Femur (tissue), 1 donor: ENCODE data around the gene STAG1.
"Not testable (repeated sequence)": the region's sequence is repeated elsewhere in the genome, so short reads cannot be mapped to it uniquely, and the experiment has no call there.

Source experiments
- DNase-seq: peaks from one replicate; pipeline ENCODE4 v3.0.0-alpha.2; 2017

STAG1 gene

DNA sequence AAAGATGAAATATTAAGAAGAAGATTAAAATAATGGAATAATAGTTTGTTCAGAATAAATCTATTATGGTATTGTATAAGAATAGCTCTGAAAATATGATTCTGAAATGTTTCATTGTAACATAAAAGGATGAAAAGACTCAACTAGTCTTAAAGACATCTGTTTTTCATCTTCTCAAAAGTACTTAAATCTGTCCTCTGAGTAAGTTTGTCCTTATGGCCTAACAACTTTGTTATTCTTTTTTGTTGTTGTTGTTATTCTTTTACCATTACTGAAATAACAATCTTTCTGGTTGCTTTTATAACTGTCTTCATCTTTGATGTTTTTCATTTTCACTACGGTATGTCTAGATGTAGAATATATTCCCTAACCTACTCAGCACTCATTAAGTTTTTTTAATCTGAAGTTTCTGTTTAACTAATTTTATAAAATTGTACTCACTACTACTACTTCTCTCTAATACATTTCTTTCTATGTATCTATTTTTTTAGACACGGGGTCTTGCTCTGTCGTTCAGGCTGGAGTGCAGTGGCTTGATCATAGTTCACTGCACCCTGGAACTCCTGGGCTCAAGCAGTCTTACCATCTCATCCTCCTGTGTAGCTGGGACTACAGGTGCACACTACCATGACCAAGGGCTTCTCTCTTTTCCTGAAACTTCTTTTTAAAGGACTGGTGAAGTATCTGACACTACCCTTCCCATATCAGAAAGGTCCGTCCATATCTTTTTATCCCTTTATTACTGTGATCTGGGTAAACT lies 261.4 kb downstream of the STAG1 start:
- no peak for DNase-seq

DNA sequence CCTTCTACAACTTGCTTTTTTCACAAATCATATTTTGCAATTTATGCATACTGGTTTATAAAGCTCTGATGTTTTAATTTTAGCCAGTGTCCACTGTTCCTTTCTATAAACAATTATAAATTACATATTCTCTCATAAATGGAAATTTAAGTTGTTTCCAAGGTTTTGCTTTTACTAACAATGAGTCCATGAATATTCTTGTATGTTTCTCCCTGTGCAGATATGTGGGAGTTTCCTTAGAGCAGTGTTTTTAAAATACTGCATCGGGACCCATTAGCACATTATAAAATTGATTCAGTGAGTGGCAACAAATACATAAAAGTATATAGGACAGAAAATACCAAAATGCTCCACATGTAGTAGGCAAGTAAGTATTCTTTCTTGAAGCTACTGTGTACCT lies 266.4 kb downstream of the STAG1 start:
- no peak for DNase-seq

DNA sequence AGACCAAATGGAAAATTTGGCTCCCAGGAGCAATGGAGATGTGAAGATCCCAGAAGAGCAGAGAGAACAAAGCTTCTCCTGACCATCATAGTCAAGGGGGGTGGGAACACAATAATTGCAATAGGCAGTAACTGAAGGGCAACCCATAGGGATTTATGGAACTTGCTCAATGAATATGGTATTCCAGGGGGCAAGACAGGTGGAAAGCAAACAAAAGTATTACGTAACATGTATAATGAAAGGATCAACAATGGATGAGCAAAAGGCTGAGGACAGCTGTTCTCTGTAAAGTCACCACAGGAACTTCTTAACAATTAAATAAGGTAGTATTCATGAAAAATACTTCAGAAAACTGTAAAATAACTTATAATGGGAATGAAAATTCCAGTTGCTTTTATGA lies 275.9 kb downstream of the STAG1 start:
- no peak for DNase-seq

DNA sequence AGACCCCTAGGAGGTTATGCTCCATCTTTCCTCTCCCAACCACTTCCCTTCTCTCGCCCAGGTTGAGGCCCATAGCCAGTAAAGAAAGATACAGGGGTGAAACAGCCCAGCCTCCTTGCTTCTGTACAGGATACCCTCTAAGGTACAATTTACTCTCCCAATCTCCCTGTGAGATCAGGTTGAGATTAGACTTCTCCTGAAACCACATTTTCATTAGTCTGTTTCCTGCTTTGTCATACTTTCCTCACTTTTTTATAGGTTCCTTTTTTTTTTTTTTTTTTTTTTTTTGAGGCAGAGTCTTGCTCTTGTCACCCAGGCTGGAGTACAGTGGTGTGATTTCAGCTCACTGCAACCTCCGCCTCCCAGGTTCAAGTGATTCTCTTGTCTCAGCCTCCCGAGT lies 277.3 kb downstream of the STAG1 start:
- DNase-seq = not testable (repeated sequence)

DNA sequence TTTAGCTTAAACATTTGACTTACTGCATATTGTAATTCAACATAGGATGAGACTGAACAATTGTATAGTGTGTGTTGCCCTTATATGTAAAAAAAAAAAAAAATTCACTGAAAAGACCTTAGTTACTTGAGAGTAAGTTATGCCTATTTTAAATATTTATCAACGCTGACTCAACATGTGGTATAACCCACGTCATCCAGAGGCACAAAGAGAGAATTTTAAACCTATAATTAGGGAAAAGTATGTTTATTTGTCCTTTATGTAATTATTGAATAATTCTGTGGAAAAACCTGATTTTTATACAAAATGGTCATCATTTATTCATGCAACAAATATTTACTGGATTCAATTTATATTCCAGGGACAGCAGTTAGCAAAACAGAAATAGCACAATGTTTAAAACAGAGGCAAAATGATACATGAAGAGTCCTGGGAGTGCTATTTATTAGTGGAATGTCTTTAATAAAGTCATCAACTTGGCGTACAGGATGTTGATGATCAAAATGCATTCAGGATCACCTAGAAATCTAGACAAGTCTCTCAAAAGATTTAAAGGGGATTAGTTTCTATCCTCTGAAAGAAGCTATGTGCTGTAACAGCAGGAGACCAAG lies 278.4 kb downstream of the STAG1 start:
- no peak for DNase-seq

DNA sequence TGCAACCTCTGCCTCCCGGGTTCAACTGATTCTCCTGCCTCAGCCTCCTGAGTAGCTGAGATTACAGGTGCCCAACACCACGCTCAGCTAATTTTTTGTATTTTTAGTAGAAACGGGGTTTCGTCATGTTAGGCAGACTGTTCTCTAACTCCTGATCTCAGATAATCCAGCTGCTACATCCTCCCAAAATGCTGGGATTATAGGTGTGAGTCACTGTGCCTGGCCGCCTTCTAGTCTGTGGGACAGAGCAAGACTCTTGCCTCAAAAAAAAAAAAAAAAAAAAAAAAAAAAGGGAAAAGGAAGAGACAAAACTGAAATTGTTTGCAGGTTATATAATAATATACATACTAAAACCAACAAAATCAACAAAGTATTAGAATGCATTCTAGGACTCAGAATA lies 286.9 kb downstream of the STAG1 start:
- DNase-seq = no peak

DNA sequence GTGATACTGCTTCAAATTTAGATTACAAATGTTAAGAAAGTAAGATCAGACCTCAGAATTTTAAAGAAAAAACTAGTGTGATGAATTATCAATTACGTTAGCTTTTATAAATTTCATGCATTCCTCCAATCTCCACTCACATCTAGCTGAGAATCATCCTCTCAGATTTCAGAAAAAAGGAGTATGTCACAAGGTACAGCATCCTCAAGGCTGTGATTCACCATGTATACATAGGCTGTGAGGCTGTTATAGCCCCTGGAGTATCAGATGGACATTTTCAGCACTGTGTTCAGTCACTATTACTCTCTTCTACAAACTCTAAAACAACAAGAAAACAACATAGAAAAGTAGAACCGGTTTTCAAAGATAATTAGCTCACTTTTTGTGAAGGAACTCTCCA lies 287.7 kb downstream of the STAG1 start:
- DNase-seq = no peak

DNA sequence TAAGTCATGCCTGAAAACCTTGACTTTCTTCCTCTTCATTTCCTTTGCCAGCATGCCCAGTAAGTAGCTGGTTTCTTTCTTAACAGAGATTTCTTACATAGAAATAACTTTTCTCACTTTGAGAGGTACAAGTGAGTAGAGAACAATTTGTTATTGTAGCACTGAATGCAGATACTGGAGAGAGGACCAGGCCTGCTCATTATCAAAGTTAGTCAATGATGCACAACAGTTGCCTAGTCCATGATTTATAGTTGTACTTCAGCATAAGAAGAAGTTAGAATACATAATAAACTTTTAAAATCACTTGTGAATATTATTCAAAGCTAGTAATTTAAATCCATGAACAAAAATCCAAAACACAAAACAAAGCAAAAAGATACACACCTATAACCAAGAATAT lies 289.0 kb downstream of the STAG1 start:
- no peak for DNase-seq

DNA sequence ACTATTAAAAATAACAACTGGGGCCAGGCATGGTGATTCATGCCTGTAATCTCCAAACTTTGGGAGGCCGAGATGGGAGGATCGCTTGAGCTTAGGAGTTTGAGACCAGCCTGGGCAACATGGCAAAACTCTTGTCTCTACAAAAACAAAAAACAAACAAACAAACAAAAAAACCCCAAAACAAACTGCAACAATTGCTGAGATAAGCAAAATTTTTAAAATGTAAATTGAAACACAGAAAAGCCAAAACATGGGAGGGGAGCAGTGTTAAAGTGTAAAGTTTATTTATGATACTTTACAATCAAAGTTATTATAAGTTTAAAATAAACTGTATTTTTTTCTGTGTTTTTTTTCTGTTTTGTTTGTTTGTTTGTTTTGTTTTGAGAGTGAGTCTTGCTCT lies 294.4 kb downstream of the STAG1 start:
- DNase-seq = no peak

DNA sequence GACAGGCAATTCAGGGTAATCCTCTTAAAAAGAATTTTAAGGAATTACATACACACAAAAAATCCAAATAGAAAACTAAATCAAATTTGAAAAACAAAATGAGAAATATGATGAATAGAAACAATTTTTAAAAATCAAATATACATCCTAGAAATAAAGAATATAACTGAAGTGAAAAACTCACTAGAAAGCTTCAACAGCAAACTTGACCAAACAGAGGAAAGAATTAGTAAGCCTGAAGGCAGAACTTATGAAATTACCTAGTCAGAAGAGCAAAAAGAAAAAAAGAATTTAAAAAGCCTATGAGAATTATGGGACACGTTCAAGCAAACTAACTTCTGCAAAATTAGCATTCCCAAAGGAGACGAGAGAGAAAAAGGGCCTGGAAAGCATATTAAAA lies 296.0 kb downstream of the STAG1 start:
- DNase-seq = no peak

DNA sequence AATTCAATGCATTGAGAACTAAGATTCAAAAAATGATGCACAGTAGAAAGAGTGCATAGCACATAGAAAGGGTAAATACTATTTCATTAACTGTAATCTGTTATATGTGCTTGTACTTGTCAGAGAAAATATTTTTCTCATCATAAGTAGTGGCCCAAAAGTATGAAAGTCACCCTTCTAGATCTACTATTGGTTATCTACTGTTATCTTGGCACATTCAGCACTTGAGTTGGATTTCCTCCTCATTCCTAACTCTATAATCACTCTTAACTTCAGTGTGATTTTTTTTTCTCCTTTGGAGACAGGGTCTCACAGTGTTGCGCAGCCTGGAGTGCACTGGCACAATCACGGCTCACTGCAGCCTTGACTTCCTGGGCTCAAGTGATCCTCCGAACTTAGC lies 307.6 kb downstream of the STAG1 start:
- no peak for DNase-seq

DNA sequence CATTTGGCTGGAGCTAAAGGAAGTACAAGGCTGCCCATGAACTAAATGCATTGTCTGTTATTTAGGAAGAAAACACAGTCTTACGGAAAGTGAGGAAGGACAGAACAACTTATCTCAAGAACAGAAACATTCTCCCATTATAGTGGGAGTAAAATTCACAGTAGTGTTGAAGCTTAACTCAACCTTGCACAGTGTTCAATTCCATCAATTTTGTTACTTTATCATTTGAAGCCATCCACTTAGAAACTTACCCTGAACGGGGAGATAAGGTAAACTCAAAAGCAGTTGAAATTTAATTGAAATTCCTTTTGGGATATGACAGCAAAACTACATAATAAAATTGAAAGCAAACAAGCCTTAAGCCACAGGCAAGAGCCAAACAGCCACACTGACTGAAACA lies 315.1 kb downstream of the STAG1 start:
- DNase-seq = no peak

DNA sequence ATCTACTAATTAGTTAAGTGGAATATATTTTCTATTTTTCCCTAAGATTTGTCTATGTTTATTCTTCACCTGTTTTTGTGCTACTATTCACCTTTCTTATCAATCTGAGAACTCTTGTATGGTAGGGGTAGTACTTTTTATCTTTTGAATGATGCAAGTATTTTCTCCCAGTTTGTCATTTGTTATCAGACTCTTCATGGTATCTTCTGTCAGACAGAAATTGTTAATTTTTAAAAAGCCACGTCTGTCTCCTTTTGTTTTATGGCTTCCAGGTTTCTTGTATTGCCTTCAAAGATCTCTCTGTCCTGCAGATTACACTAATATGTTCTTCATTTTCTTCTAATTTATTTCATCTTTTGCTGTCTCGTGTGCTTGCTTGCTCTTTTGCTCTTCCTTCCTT lies 317.7 kb downstream of the STAG1 start:
- no peak for DNase-seq

DNA sequence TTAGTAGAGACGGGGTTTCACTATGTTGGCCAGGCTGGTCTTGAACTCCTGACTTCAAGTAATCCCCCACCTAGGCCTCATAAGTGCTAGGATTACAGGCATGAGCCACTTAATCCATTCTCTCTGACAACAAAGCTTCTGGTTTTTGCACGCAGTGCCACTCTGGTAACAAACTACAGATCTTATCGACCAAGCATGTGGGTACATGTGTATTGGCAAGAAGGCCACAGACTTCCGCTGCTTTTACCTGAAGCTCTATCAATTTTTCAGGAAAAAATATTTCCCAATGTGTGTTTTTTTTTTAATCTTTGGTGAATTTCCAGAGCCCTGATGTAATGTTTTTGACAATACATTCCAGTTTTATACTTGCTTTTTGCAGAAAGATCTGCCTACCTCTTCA lies 319.5 kb downstream of the STAG1 start:
- no peak for DNase-seq

DNA sequence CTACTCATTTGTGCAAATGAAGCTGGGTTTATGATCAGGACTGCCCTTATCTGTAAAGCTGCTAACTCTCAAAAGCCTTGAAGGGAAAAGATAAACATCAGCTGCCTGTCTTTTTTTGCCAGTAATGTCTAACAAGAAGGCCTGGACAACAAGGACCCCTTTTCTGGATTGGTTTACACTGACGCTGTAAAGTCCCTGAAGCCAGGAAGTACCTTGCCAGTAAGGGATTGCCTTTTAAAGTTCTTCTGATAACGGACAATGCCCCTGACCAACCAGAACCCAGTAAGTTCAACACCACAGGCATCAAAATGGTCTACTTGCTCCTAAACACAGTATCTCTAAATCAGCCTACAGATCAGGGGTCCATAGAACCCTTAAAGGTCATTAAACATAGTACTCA lies 324.0 kb downstream of the STAG1 start:
- no peak for DNase-seq

DNA sequence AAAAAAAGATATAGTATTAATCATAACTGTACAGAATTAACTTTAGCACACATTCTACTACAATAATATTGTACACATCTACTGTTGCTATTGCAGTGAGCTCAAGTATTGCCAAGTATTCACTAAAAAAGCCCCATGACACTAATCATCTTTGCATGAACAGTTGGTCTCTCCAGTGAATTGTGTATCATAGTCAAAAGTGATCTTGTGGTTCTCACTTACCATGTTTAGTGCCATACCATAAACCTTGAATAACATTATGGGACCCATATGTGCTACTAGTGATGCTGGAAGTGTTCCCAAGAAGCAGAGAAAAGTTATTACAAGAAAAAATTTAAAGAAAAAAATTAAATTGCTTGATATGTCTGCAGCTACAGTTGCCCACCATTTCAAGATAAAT lies 324.9 kb downstream of the STAG1 start:
- DNase-seq = no peak

DNA sequence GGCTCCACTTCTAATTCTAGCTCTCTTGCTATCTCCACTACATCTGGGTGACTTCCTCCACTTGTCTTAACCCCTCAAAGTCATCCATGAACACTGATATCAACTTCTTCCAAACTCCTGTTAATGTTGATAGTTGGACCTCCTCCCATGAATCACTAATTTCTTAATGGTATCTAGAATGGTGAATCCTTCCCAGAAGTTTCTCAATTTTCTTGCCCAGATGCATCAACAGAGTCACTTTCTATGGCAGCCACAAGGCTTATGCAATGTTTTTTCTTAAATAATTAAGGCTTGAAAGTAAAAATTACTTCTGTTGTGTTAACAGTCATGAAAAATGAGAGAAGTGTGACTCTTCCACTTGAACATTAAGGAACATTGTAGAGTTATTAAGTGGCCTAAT lies 337.7 kb downstream of the STAG1 start:
- no peak for DNase-seq

DNA sequence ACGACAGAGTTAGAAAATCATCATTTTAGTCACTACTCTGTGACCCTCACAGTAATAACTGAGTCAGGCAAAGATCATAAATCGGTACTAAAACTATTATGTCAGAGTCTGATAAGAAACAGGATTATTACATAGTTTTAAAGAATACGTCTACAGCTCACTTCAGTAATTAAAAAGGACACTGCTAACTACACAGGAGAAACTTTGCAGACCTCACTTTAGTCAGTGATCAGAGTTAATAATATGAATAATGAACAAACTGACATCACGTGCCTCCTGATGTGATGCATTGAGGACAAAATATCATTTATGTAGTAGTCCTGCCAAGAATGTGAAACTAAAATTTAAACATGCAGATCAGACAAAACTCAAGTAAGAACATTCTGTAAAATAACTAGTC lies 339.9 kb downstream of the STAG1 start:
- DNase-seq = no peak

DNA sequence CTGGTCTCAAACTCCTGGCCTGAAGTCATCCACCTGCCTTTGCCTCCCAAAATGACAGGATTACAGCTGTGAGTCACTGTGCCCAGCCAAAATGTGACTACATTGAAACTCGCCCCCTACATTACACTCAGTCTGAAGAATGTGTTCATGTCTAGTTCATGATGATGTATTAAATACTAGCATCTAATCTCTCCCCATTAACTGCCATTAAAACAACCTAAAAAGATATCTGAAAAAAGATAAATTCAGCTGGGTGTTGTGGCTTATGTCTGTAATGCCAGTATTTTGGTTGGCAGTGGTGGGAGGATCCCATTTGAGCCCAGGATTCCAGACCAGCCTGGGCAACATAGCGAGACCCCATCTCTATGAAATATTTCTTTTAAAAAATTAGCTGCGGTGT lies 342.6 kb downstream of the STAG1 start:
- DNase-seq = no peak

DNA sequence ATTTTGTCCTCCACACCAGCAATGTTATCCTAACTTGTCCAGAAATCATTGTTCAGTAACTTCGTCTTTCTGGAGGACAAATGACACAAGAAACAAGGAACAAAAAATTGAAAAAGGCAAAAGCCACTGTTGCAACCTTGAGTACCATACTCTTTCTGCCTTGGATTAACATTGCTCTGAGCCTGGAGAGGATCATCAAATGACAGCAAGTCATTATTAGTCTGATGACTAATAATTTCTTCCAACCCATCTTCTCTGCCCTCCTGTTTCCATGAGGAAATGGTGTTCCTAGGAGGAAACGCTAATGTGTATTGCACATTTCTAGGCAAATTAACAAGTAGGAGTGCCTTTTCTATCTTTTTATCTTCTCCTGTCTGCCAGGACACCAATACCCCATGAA lies 348.1 kb downstream of the STAG1 start:
- no peak for DNase-seq

DNA sequence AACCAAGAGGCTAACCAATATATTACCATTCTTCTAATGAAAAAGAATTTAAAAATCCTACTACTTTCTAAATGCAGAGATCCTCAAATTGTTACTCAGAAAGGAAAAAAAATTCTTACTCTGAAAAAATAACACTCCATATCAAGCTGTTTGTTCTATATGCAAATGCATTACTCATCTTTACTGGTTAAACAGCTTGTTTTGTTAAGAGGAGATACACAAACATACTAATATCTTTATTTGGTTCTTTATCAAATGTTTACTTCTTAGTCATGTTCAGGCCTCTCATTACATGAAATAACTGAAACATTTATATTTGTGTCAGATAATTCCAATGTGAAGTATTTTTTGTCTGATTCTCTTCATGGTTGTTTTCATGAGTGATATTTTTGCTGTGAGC lies 355.3 kb downstream of the STAG1 start:
- no peak for DNase-seq

DNA sequence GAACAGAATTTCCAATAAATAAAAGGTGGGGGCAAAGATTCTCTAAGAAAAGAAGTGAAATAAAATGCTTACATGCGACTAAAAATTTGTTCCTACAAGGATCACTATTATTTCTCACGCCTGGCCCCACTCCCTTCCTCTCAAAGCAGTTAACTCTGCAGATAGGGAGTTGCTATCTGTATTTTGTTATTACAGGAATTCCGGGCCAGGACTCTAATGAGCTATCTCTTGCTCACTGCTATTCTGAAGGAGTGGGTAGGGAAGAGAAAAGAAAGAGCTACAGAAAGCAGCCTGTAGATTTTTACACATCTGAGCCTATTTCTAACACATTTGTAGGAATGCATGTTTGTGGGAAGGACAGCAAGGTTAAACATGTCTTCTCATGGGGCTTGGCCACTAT lies 361.6 kb downstream of the STAG1 start:
- no peak for DNase-seq

DNA sequence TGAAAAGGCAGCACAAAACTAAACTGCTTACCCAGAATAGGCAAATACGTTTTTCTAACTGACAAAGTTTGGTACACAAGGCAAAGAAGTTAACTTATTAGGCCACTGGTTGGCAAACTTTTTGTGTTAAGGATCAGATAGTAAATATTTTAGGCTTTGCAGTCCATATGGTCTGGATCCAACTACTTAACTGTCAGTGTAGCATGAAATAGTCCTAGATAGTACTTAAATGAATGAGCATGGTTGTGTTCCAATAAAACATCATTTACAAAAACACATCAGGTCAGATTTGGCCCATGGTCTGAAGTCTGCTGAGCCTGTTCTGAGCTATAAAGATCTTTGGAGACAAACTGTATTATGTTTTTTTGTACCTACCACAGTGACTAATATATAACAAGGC lies 365.1 kb downstream of the STAG1 start:
- no peak for DNase-seq

DNA sequence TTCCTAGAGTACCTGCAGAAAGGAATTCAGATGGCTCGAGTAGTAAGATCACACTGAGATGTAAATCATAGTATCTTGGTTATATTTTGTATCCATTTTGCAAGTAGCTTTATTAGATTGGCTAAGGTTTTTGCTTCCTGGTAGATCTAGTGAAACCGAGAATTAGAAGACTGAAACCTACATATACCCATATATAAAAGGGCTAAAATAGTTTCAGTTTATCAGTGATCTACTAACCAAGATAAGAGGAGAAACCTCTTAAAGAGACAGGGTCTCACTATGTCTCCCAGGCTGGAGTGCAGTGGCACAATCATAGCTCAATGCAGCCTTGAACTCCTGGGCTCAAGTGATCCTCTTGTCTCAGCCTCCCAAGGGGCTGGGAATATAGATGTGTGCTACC lies 366.7 kb downstream of the STAG1 start:
- no peak for DNase-seq

DNA sequence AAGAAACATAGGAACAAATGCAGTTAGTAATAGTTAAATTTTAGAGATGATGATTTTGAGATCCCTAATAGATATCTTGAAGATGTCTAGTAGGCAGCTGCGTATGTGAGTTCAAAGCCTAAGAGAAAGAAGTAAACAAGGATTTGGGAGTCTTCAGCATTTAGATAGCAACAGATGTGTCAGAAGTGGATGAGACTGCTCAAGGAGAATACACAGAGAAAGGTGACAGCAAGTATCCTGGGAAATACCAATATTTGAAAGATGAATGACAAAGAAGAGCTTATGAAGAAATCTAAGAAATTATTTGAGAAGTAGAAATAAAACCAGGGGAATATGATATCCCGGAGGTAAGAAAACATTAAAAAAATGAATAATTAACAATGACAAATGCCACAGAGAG lies 371.1 kb downstream of the STAG1 start:
- DNase-seq = no peak
